CD14-positive monocyte (primary cell): Measurements from ENCODE around the gene SFRP5. TPM values are rescaled to one million over a fixed set of nuclear protein-coding genes. Genes with fewer than 3 reads are reported as not detected.

Source experiments
- DNase-seq, 3 donors: peaks; one replicate each; pipeline ENCODE4 v3.0.0-alpha.2; 2011 to 2022
- H2AFZ ChIP-seq: 2 replicates; pipeline ENCODE4 v1.6.0; 2012; ENCODE audit warnings: mild to moderate bottlenecking, low read depth, low read length, inconsistent platforms; ENCODE audit not compliant: insufficient read depth, poor library complexity, severe bottlenecking
- H3K27ac ChIP-seq, 2 donors: 1 replicate in 1 of 2; 2 replicates in 1 of 2; pipeline ENCODE4 v1.5.1; 2012 to 2013; ENCODE audit warnings: low read length in 2 of 2, control low read depth in 1 of 2, inconsistent platforms in 1 of 2, low read depth in 1 of 2, mild to moderate bottlenecking in 1 of 2
- H3K27me3 ChIP-seq, 2 donors: one replicate each; pipeline versions ENCODE4 v1.6.0 to v1.6.1; 2011 to 2013; ENCODE audit warnings: low read length in 2 of 2; ENCODE audit not compliant: control insufficient read depth in 2 of 2, insufficient read depth in 2 of 2
- H3K36me3 ChIP-seq, 2 donors: replicated peaks in 1 of 2; 1 replicate in 1 of 2; 2 replicates in 1 of 2; pipeline versions ENCODE4 v1.5.1 to v1.6.1; 2012 to 2013; ENCODE audit warnings: low read length in 2 of 2, control low read depth in 1 of 2, inconsistent platforms in 1 of 2, mild to moderate bottlenecking in 1 of 2; ENCODE audit not compliant: insufficient read depth in 2 of 2, control insufficient read depth in 1 of 2
- H3K4me1 ChIP-seq, 2 donors: 1 replicate in 1 of 2; 2 replicates in 1 of 2; pipeline versions ENCODE4 v1.5.1 to v1.6.1; 2012 to 2013; ENCODE audit warnings: low read length in 2 of 2, control low read depth in 1 of 2, inconsistent platforms in 1 of 2, mild to moderate bottlenecking in 1 of 2, moderate library complexity in 1 of 2; ENCODE audit not compliant: insufficient read depth in 2 of 2, control insufficient read depth in 1 of 2
- H3K4me2 ChIP-seq: replicated peaks from 2 replicates; pipeline ENCODE3; 2012; ENCODE audit warnings: low read length, moderate library complexity, mild to moderate bottlenecking; ENCODE audit not compliant: poor library complexity, severe bottlenecking; ENCODE audit errors: extremely low read depth
- H3K4me3 ChIP-seq, 3 experiments: fragments of 200-600 bp in 1 of 3; sonication (generic) in 1 of 3; replicated peaks in 1 of 3; 1 replicate in 2 of 3; 2 replicates in 1 of 3; pipeline ENCODE4 v1.5.1; 2011 to 2013; ENCODE audit warnings: low read length in 3 of 3, mild to moderate bottlenecking in 3 of 3, control low read depth in 2 of 3, low read depth in 2 of 3, inconsistent platforms in 1 of 3, moderate library complexity in 1 of 3
- H3K79me2 ChIP-seq: 2 replicates; pipeline ENCODE4 v1.6.0; 2012; ENCODE audit warnings: mild to moderate bottlenecking, control low read depth, inconsistent platforms, low read length, moderate library complexity; ENCODE audit not compliant: insufficient read depth
- H3K9ac ChIP-seq: 2 replicates; pipeline ENCODE4 v1.6.0; 2017; ENCODE audit warnings: low read length, mild to moderate bottlenecking; ENCODE audit not compliant: insufficient read depth, poor library complexity, severe bottlenecking
- H3K9me3 ChIP-seq, 2 donors: replicated peaks in 1 of 2; 1 replicate in 1 of 2; 2 replicates in 1 of 2; pipeline versions ENCODE4 v1.5.1 to v1.6.1; 2012 to 2013; ENCODE audit warnings: low read length in 2 of 2, control low read depth in 1 of 2; ENCODE audit not compliant: control insufficient read depth in 1 of 2, insufficient read depth in 1 of 2
- H4K20me1 ChIP-seq: 2 replicates; pipeline ENCODE4 v1.6.0; 2012; ENCODE audit warnings: mild to moderate bottlenecking, low read length, control low read depth, moderate library complexity; ENCODE audit not compliant: insufficient read depth
- H3K27ac Mint-ChIP-seq, 7 donors: one replicate each; pipeline ENCODE4 v1.8.0; 2020; ENCODE audit warnings: mild to moderate bottlenecking in 7 of 7, mixed read lengths in 7 of 7, moderate library complexity in 6 of 7, inconsistent platforms in 2 of 7
- H3K27me3 Mint-ChIP-seq, 3 donors: one replicate each; pipeline ENCODE4 v1.8.0; 2021 to 2022; ENCODE audit warnings: low read depth in 3 of 3, mild to moderate bottlenecking in 3 of 3, mixed read lengths in 3 of 3, moderate library complexity in 3 of 3, inconsistent platforms in 1 of 3
- H3K36me3 Mint-ChIP-seq, 2 donors: one replicate each; pipeline ENCODE4 v1.8.0; 2020; ENCODE audit warnings: mixed read lengths in 2 of 2, inconsistent platforms in 1 of 2, mild to moderate bottlenecking in 1 of 2
- H3K4me1 Mint-ChIP-seq: one replicate; pipeline ENCODE4 v1.8.0; 2020; ENCODE audit warnings: mild to moderate bottlenecking, mixed read lengths
- H3K4me3 Mint-ChIP-seq, 2 donors: one replicate each; pipeline ENCODE4 v1.8.0; 2020; ENCODE audit warnings: mild to moderate bottlenecking in 2 of 2, mixed read lengths in 2 of 2, moderate library complexity in 1 of 2
- H3K9me3 Mint-ChIP-seq, 7 donors: one replicate each; pipeline ENCODE4 v1.8.0; 2020 to 2022; ENCODE audit warnings: mixed read lengths in 7 of 7, mild to moderate bottlenecking in 6 of 7, moderate library complexity in 6 of 7, inconsistent platforms in 2 of 7
- CTCF ChIP-seq: fragments of 200-600 bp; IDR thresholded peaks from one replicate; pipeline ENCODE4 v1.8.0; 2022; ENCODE audit warnings: antibody characterized with exemption, mild to moderate bottlenecking
- WGBS: methylation state at CpG from one replicate; pipeline ENCODE4 v1.1.5; 2013; ENCODE audit warnings: missing lambda C conversion rate; ENCODE audit not compliant: insufficient coverage; 5-methylcytosine and 5-hydroxymethylcytosine counted together
- intact Hi-C, 2 donors: fragments of 100-400 bp; cut with micrococcal nuclease; formaldehyde crosslinking; loops; one replicate each; pipeline versions ENCODE4 v1.15.0 to v1.15.1; 2023
- polyA plus RNA-seq, 3 donors: library from polyadenylated mRNA; depleted of rRNA in 1 of 3; unstranded in 2 of 3; stranded (reverse) in 1 of 3; fragments of 300-500 nt in 2 of 3; fragments of >200 nt in 1 of 3; fragmentation: Illumina TruSeq in 2 of 3; gene quantifications; 1 replicate in 2 of 3; 2 replicates in 1 of 3; pipeline ENCODE4 v1.2.3, GENCODE V29; 2012 to 2021

The SFRP5 gene
- polyA plus RNA-seq, 3 donors = not detected

GRCh38 chr10:97736902-97737769 is 34.7 kb downstream of the SFRP5 start, which contains the start of gene ZFYVE27:
Gene ZFYVE27 (plus strand): TSS chr10:97737128. CDS start chr10:97738478, 1,350 bp downstream.
- H3K4me3 Mint-ChIP-seq = peak within 1 kb of the TSS; percentile 85 to 98
- H3K27ac ChIP-seq = peak within 1 kb of the TSS; percentile 79 to 89
- peak within 1 kb of the TSS; percentile 88 to 97 (median 94) for H3K27ac Mint-ChIP-seq
- H3K9me3 Mint-ChIP-seq = no peaks in the 10 kb centered on the region
- TF ChIP-seq CTCF = no peak
- H3K4me2 ChIP-seq = peak within 1 kb of the TSS; percentile 93
- H3K79me2 ChIP-seq = peaks cover 47% of the 10 kb centered on the region
- H2AFZ ChIP-seq = peak within 1 kb of the TSS; percentile 93
- peaks cover 0 to 3% (median 0%) of the 10 kb centered on the region in 3 donors for H3K27me3 Mint-ChIP-seq
- H3K4me1 Mint-ChIP-seq = peaks cover 29% of the 10 kb centered on the region
- intact Hi-C loops = loop anchor here (5.0 to 10.0 kb wide), 2 partner anchors 50 to 162 kb away; partner anchors contain the start of genes AVPI1 (in 2 of the 2) and ANKRD2 (in 1 of the 2)
- WGBS = under 1% methylated on average over 72 of the region's 72 CpGs
- peaks cover 24% of the 10 kb centered on the region for H4K20me1 ChIP-seq
- peak within 1 kb of the TSS; percentile 91 for H3K9ac ChIP-seq
- peak; percentile 92 to 94 (median 93) for DNase-seq
- no peaks in the 10 kb centered on the region for H3K9me3 ChIP-seq
- H3K4me3 ChIP-seq = peak within 1 kb of the TSS; percentile 58 to 93 (median 89)
- peaks cover 10 to 27% of the 10 kb centered on the region in 2 donors for H3K36me3 ChIP-seq
- no peaks in the 10 kb centered on the region for H3K27me3 ChIP-seq
- peaks cover 32 to 33% of the 10 kb centered on the region in 2 donors for H3K36me3 Mint-ChIP-seq
- H3K4me1 ChIP-seq = peaks cover 16 to 21% of the 10 kb centered on the region in 2 donors

GRCh38 chr10:97736403-97736901 is 35.3 kb downstream of the SFRP5 start:
- Histone ChIP-seq H3K4me3 (peak overlapping the region; percentile 58 to 93 (median 89)), H3K9ac (peak overlapping the region; percentile 91), H3K27ac (peak overlapping the region in 1 of 2 donors; percentile 89), H4K20me1 (peaks cover 20% of the 10 kb centered on the region), H3K27me3 (no peaks in the 10 kb centered on the region), H3K9me3 (no peaks in the 10 kb centered on the region), H3K4me1 (peaks cover 16 to 21% of the 10 kb centered on the region in 2 donors), H3K4me2 (peak overlapping the region; percentile 93), H3K36me3 (peaks cover 9 to 25% of the 10 kb centered on the region in 2 donors), H2AFZ (peak overlapping the region; percentile 93), H3K79me2 (peaks cover 40% of the 10 kb centered on the region)
- DNase-seq = no peak
- intact Hi-C loops = loop anchor here (5.0 to 10.0 kb wide), 2 partner anchors 49 to 162 kb away; partner anchors contain the start of genes AVPI1 (in 2 of the 2) and ANKRD2 (in 1 of the 2)
- 66% methylated on average over 9 of the region's 13 CpGs for WGBS
- H3K4me3 Mint-ChIP-seq = peak overlapping the region; percentile 85 to 98
- peak overlapping the region; percentile 17 to 97 (median 94) for H3K27ac Mint-ChIP-seq
- peaks cover 26 to 30% of the 10 kb centered on the region in 2 donors for H3K36me3 Mint-ChIP-seq
- no peaks in the 10 kb centered on the region for H3K9me3 Mint-ChIP-seq
- no peak for TF ChIP-seq CTCF
- peaks cover 0 to 3% (median 0%) of the 10 kb centered on the region in 3 donors for H3K27me3 Mint-ChIP-seq
- H3K4me1 Mint-ChIP-seq = peaks cover 29% of the 10 kb centered on the region
